Panc1 (cell line): ENCODE measurements around the gene ALPL. TPM values are rescaled to one million over a fixed set of nuclear protein-coding genes. Genes with fewer than 3 reads are reported as not detected.

Experiments used
- ATAC-seq: fragments of 200-7000 bp; cut with Tn5 transposase; 2 replicates; pipeline ENCODE4 v1.9.1; 2020; ENCODE audit warnings: mild to moderate bottlenecking, moderate library complexity
- BruUV-seq: library from RNA; stranded (reverse); fragments of 400-500 nt; replicated peaks from 2 replicates; lab custom pipeline; 2021; lab: Mats Ljungman, UMichigan
- CTCF ChIA-PET: fragments of 300-600 bp; sonication (Branson Sonifier 250); formaldehyde crosslinking; loops from one replicate; lab custom pipeline; 2022; ENCODE audit warnings: antibody characterized with exemption; lab: Charles Lee
- POLR2A ChIA-PET: fragments of 300-600 bp; sonication (Branson Sonifier 250); formaldehyde crosslinking; loops from one replicate; lab custom pipeline; 2022; ENCODE audit warnings: antibody characterized with exemption; lab: Charles Lee
- DNase-seq: peaks from one replicate; pipeline ENCODE4 v3.0.0-alpha.2; 2010; ENCODE audit warnings: low read depth, low spot score
- H3K27ac ChIP-seq: 2 replicates; pipeline ENCODE4 v1.5.1; 2011; ENCODE audit warnings: mild to moderate bottlenecking, low read length, inconsistent platforms
- H3K27me3 ChIP-seq: fragments of 200-500 bp; sonication (Bioruptor generic); 2 replicates; pipeline ENCODE4 v1.6.0; 2014; ENCODE audit warnings: low read length, inconsistent platforms; ENCODE audit not compliant: control insufficient read depth, insufficient read depth
- H3K36me3 ChIP-seq: fragments of 200-500 bp; sonication (Bioruptor generic); 2 replicates; pipeline ENCODE4 v1.5.1; 2014; ENCODE audit warnings: inconsistent platforms, mild to moderate bottlenecking, low read length, moderate library complexity; ENCODE audit not compliant: control insufficient read depth, insufficient read depth
- H3K4me1 ChIP-seq: 2 replicates; pipeline ENCODE4 v1.5.1; 2011; ENCODE audit warnings: inconsistent platforms, mild to moderate bottlenecking, low read length, moderate library complexity; ENCODE audit not compliant: control insufficient read depth, insufficient read depth
- H3K4me3 ChIP-seq, 2 experiments: 2 replicates each; pipeline ENCODE4 v1.5.1; 2011 to 2012; ENCODE audit warnings: low read depth in 2 of 2, low read length in 2 of 2, mild to moderate bottlenecking in 2 of 2, inconsistent platforms in 1 of 2, moderate library complexity in 1 of 2
- H3K9me3 ChIP-seq: fragments of 200-500 bp; sonication (Bioruptor generic); 2 replicates; pipeline ENCODE4 v1.5.1; 2014; ENCODE audit warnings: low read depth, mild to moderate bottlenecking, inconsistent platforms, low read length, moderate library complexity; ENCODE audit not compliant: control insufficient read depth, insufficient read depth
- POLR2AphosphoS5 ChIP-seq: IDR thresholded peaks from 2 replicates; pipeline ENCODE4 v1.6.1; 2012; ENCODE audit warnings: mild to moderate bottlenecking, low read depth, low read length, moderate library complexity
- SIN3A ChIP-seq: IDR thresholded peaks from 2 replicates; pipeline ENCODE4 v1.6.1; 2012; ENCODE audit warnings: low read depth, mild to moderate bottlenecking, low read length, moderate library complexity, borderline replicate concordance; ENCODE audit not compliant: insufficient read depth
- TCF7L2 ChIP-seq: IDR thresholded peaks from 2 replicates; pipeline ENCODE4 v1.6.1; 2011; ENCODE audit warnings: mild to moderate bottlenecking, low read depth, low read length, inconsistent platforms
- in situ Hi-C: cut with HindIII; loops from 2 replicates; pipeline ENCODE4 v1.10.0; 2016; ENCODE audit warnings: low sequenced_read_pairs, low pct_unique_long_range_greater_than_20kb
- intact Hi-C: fragments of 100-400 bp; cut with micrococcal nuclease; formaldehyde crosslinking; loops from one replicate; pipeline ENCODE4 v1.10.0; 2022; ENCODE audit not compliant: unreplicated experiment
- total RNA-seq: library from RNA; stranded (reverse); gene quantifications from one replicate; pipeline ENCODE4 v1.2.1, GENCODE V29; 2021; ENCODE audit not compliant: unreplicated experiment
- TF ChIP-seq, protein P1 (sequence below): fragments of 450-650 bp; IDR thresholded peaks from 2 replicates; pipeline ENCODE4 v1.5.1; 2017; ENCODE audit warnings: mild to moderate bottlenecking
- TF ChIP-seq, protein P2 (sequence below), 2 experiments: IDR thresholded peaks; 2 replicates each; pipeline ENCODE4 v1.6.1; 2011 to 2012; ENCODE audit warnings: low read depth in 2 of 2, control low read depth in 1 of 2, low read length in 1 of 2, mild to moderate bottlenecking in 1 of 2, moderate library complexity in 1 of 2; ENCODE audit not compliant: insufficient read depth in 1 of 2

ALPL gene
- total RNA-seq, 1 experiment from 2014 or later = 0.82 TPM

DNA sequence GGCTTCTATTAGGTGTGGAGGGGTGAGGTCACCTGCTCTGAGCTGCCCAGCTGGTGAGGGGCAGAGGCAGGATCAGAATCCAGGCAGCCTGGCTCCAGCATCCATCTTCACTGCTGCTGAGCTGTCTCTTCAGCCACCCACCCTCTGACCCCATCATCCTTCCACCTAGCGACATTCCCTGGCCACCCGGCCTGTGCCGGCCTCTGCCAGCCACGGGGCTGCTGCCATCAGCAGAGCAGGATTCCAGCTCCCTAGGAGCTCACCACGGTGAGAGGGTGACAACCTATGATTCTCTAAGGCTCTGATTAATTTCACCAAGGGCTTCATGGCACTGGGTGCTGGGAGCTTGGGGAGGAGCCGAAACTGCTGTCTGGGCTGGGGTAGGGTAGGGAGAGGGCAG lies 32.1 kb downstream of the ALPL start:
- H3K27ac ChIP-seq = no peak overlapping the region
- H3K4me3 ChIP-seq = no peak overlapping the region
- ChIA-PET POLR2A (no interaction called here), CTCF (no interaction called here)
- intact Hi-C loops = no loop called here
- H3K4me1 ChIP-seq = no peaks in the 10 kb centered on the region
- H3K9me3 ChIP-seq = no peaks in the 10 kb centered on the region
- no TSS peak for BruUV-seq
- DNase-seq = no peak
- no peaks in the 10 kb centered on the region for H3K27me3 ChIP-seq
- in situ Hi-C loops = no loop called here
- H3K36me3 ChIP-seq = no peaks in the 10 kb centered on the region
- TF ChIP-seq SIN3A = no peak
- TF ChIP-seq, protein P1, sequence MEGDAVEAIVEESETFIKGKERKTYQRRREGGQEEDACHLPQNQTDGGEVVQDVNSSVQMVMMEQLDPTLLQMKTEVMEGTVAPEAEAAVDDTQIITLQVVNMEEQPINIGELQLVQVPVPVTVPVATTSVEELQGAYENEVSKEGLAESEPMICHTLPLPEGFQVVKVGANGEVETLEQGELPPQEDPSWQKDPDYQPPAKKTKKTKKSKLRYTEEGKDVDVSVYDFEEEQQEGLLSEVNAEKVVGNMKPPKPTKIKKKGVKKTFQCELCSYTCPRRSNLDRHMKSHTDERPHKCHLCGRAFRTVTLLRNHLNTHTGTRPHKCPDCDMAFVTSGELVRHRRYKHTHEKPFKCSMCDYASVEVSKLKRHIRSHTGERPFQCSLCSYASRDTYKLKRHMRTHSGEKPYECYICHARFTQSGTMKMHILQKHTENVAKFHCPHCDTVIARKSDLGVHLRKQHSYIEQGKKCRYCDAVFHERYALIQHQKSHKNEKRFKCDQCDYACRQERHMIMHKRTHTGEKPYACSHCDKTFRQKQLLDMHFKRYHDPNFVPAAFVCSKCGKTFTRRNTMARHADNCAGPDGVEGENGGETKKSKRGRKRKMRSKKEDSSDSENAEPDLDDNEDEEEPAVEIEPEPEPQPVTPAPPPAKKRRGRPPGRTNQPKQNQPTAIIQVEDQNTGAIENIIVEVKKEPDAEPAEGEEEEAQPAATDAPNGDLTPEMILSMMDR = no peak
- no peak for TF ChIP-seq TCF7L2
- TF ChIP-seq, protein P2, sequence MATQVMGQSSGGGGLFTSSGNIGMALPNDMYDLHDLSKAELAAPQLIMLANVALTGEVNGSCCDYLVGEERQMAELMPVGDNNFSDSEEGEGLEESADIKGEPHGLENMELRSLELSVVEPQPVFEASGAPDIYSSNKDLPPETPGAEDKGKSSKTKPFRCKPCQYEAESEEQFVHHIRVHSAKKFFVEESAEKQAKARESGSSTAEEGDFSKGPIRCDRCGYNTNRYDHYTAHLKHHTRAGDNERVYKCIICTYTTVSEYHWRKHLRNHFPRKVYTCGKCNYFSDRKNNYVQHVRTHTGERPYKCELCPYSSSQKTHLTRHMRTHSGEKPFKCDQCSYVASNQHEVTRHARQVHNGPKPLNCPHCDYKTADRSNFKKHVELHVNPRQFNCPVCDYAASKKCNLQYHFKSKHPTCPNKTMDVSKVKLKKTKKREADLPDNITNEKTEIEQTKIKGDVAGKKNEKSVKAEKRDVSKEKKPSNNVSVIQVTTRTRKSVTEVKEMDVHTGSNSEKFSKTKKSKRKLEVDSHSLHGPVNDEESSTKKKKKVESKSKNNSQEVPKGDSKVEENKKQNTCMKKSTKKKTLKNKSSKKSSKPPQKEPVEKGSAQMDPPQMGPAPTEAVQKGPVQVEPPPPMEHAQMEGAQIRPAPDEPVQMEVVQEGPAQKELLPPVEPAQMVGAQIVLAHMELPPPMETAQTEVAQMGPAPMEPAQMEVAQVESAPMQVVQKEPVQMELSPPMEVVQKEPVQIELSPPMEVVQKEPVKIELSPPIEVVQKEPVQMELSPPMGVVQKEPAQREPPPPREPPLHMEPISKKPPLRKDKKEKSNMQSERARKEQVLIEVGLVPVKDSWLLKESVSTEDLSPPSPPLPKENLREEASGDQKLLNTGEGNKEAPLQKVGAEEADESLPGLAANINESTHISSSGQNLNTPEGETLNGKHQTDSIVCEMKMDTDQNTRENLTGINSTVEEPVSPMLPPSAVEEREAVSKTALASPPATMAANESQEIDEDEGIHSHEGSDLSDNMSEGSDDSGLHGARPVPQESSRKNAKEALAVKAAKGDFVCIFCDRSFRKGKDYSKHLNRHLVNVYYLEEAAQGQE (IDR thresholded peaks at IDR 0.05; ENCODE audit: insufficient read depth in 1 of 2, low read depth in 2 of 2, low read length in 1 of 2) = no peak
- TF ChIP-seq POLR2AphosphoS5 = no peak
- ATAC-seq = no peak

DNA sequence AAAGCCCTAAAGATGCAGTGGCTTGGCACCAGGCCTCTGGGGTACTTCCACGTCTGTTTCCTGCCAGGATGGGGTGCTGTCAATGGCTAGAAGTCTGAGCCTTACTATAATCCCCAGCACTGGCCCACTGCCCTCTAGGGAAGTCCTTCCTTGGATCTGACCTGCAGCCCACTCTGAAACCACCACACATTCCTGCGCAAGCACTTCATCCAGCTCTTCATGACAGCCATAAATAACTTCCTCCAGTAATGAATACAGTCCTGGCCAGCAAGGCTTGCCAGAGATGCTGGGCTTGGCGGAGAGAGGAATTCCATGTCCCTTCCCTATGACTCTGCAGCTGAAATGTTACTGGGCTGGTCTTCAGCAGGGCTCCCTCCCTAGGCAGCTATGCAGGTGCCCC lies 32.6 kb downstream of the ALPL start:
- intact Hi-C loops = no loop called here
- H3K27me3 ChIP-seq = no peaks in the 10 kb centered on the region
- H3K36me3 ChIP-seq = no peaks in the 10 kb centered on the region
- ATAC-seq (no peak), DNase-seq (no peak)
- BruUV-seq = no TSS peak
- TF ChIP-seq TCF7L2 (no peak), POLR2AphosphoS5 (no peak), SIN3A (no peak)
- TF ChIP-seq, protein P1 = no peak
- TF ChIP-seq, protein P2 (IDR thresholded peaks at IDR 0.05; ENCODE audit: insufficient read depth in 1 of 2, low read depth in 2 of 2, low read length in 1 of 2) = no peak
- POLR2A ChIA-PET = no interaction called here
- CTCF ChIA-PET = interaction anchor here (0.6 kb wide), 1 partner anchor 117 kb away, joined by 3 read pairs; no protein-coding TSS in a partner anchor
- H3K9me3 ChIP-seq = no peaks in the 10 kb centered on the region
- no peak overlapping the region for H3K4me3 ChIP-seq
- H3K4me1 ChIP-seq = no peaks in the 10 kb centered on the region
- no peak overlapping the region for H3K27ac ChIP-seq
- in situ Hi-C loops = no loop called here
